PC-9 (cell line): ENCODE measurements around the gene CWC27. TPM values are rescaled to one million over a fixed set of nuclear protein-coding genes. Genes with fewer than 3 reads are reported as not detected.
A peak's percentile ranks its signal among the peaks of the same experiment; 100 is the strongest.

Experiments used
- BruUV-seq: library from RNA; stranded (reverse); fragments of 400-500 nt; replicated peaks from 2 replicates; lab custom pipeline; 2021; lab: Mats Ljungman, UMichigan
- CTCF ChIA-PET: fragments of 300-600 bp; sonication (Branson Sonifier 250); formaldehyde crosslinking; loops from one replicate; lab custom pipeline; 2022; ENCODE audit warnings: antibody characterized with exemption; lab: Charles Lee
- POLR2A ChIA-PET: fragments of 300-600 bp; sonication (Branson Sonifier 250); formaldehyde crosslinking; loops from one replicate; lab custom pipeline; 2022; ENCODE audit warnings: antibody characterized with exemption; ENCODE audit not compliant: unreplicated experiment; lab: Charles Lee
- DNase-seq, 2 experiments: peaks; one replicate each; pipeline versions ENCODE4 v3.0.0 to v3.0.0-alpha.2; 2015 to 2022; ENCODE audit warnings: mixed read lengths in 1 of 2
- H2AFZ ChIP-seq: fragments of 200-600 bp; sonication (generic); 2 replicates; pipeline ENCODE4 v1.8.1; 2017; ENCODE audit warnings: antibody characterized with exemption
- H3F3A ChIP-seq: fragments of 200-600 bp; sonication (generic); 2 replicates; pipeline ENCODE4 v1.8.1; 2017; ENCODE audit warnings: antibody characterized with exemption, mild to moderate bottlenecking, low read depth; ENCODE audit not compliant: insufficient read depth
- H3K27ac ChIP-seq: fragments of 200-600 bp; sonication (generic); 2 replicates; pipeline ENCODE4 v1.6.1; 2016; ENCODE audit warnings: mixed run types
- H3K27me3 ChIP-seq: fragments of 200-600 bp; sonication (generic); 2 replicates; pipeline ENCODE4 v1.6.1; 2016; ENCODE audit warnings: low read depth, mixed run types; ENCODE audit not compliant: insufficient read depth
- H3K36me3 ChIP-seq: fragments of 200-600 bp; sonication (generic); 2 replicates; pipeline ENCODE4 v1.6.1; 2016; ENCODE audit warnings: low read depth, mixed run types
- H3K4me1 ChIP-seq: fragments of 200-600 bp; sonication (generic); replicated peaks from 2 replicates; pipeline ENCODE4 v1.6.1; 2016; ENCODE audit warnings: mixed run types; ENCODE audit not compliant: insufficient read depth
- H3K4me2 ChIP-seq: fragments of 200-600 bp; sonication (generic); 2 replicates; pipeline ENCODE4 v1.6.1; 2017; ENCODE audit warnings: mixed run types
- H3K4me3 ChIP-seq: fragments of 200-600 bp; sonication (generic); 2 replicates; pipeline ENCODE4 v1.6.1; 2016; ENCODE audit warnings: mixed run types
- H3K79me2 ChIP-seq: fragments of 200-600 bp; sonication (generic); 2 replicates; pipeline ENCODE4 v1.6.1; 2017; ENCODE audit warnings: low read depth, mixed run types
- H3K9me2 ChIP-seq: fragments of 200-600 bp; sonication (generic); 2 replicates; pipeline ENCODE4 v1.8.1; 2017; ENCODE audit warnings: mild to moderate bottlenecking; ENCODE audit not compliant: insufficient read depth
- H3K9me3 ChIP-seq: fragments of 200-600 bp; sonication (generic); 2 replicates; pipeline ENCODE4 v1.8.1; 2016; ENCODE audit warnings: low read depth; ENCODE audit not compliant: insufficient read depth
- H4K20me1 ChIP-seq: fragments of 200-600 bp; sonication (generic); 2 replicates; pipeline ENCODE4 v1.8.1; 2017; ENCODE audit not compliant: insufficient read depth
- CTCF ChIP-seq: fragments of 200-600 bp; sonication (generic); conservative IDR thresholded peaks from 2 replicates; pipeline ENCODE4 v1.6.1; 2017; ENCODE audit warnings: mixed run types, antibody characterized with exemption, mild to moderate bottlenecking, moderate library complexity
- EZH2 ChIP-seq: fragments of 200-600 bp; sonication (generic); IDR thresholded peaks from 2 replicates; pipeline ENCODE4 v1.8.0; 2017; ENCODE audit warnings: antibody characterized with exemption, low read depth
- intact Hi-C: fragments of 100-400 bp; cut with micrococcal nuclease; formaldehyde crosslinking; loops from one replicate; pipeline ENCODE4 v1.10.0; 2022; ENCODE audit not compliant: unreplicated experiment
- total RNA-seq: library from RNA; stranded (reverse); gene quantifications from 2 replicates; pipeline ENCODE4 v1.2.3, GENCODE V29; 2021

Gene CWC27
- total RNA-seq, 1 experiment from 2014 or later, result 24.1 TPM

GRCh38 chr5:64784451-64785025, 15.8 kb downstream of the CWC27 start:
- intact Hi-C loops, result loop anchor here (1.0 to 5.0 kb wide), 5 partner anchors 149 to 712 kb away; no protein-coding TSS in a partner anchor
- no peak overlapping the region for H3K4me2 ChIP-seq
- DNase-seq, result peak; percentile 46 to 49

GRCh38 chr5:64786372-64786771, 17.6 kb downstream of the CWC27 start:
- DNase-seq, result no peak
- TF ChIP-seq CTCF, result no peak
- no peak for TF ChIP-seq EZH2
- H3K4me3 ChIP-seq, result no peak overlapping the region
- H3K79me2 ChIP-seq, result 0 out of 2 replicates have a peak, but pooled peaks cover 3% of the 10 kb centered on the region
- no peaks in the 10 kb centered on the region for H3F3A ChIP-seq
- no TSS peak for BruUV-seq
- H3K36me3 ChIP-seq, result peaks cover 13% of the 10 kb centered on the region
- no peaks in the 10 kb centered on the region for H3K4me1 ChIP-seq
- ChIA-PET CTCF (no interaction called here), POLR2A (no interaction called here)
- no peaks in the 10 kb centered on the region for H3K9me3 ChIP-seq
- no peaks in the 10 kb centered on the region for H3K27me3 ChIP-seq
- H3K9me2 ChIP-seq, result no peaks in the 10 kb centered on the region
- H2AFZ ChIP-seq, result no peak overlapping the region
- no peak overlapping the region for H3K4me2 ChIP-seq
- intact Hi-C loops, result no loop called here
- H3K27ac ChIP-seq, result no peak overlapping the region
- peaks cover 4% of the 10 kb centered on the region; the same call in 1 of the 2 replicates for H4K20me1 ChIP-seq

More at GRCh38 chr5:64784451-64785025, 15.8 kb downstream of the CWC27 start:
- Histone ChIP-seq H3K79me2 (0 out of 2 replicates have a peak, but pooled peaks cover 3% of the 10 kb centered on the region), H3F3A (no peaks in the 10 kb centered on the region), H2AFZ (no peak overlapping the region), H3K9me2 (no peaks in the 10 kb centered on the region), H3K36me3 (peaks cover 13% of the 10 kb centered on the region), H3K9me3 (no peaks in the 10 kb centered on the region), H3K4me1 (no peaks in the 10 kb centered on the region), H3K27ac (no peak overlapping the region), H3K27me3 (no peaks in the 10 kb centered on the region), H3K4me3 (no peak overlapping the region), H4K20me1 (peaks cover 4% of the 10 kb centered on the region; the same call in 1 of the 2 replicates)
- BruUV-seq, result no TSS peak
- ChIA-PET POLR2A (no interaction called here), CTCF (no interaction called here)
- TF ChIP-seq CTCF (peak; percentile 94), EZH2 (no peak)

GRCh38 chr5:64788156-64788555, 19.4 kb downstream of the CWC27 start:
- intact Hi-C loops, result no loop called here
- Histone ChIP-seq H2AFZ (no peak overlapping the region), H3F3A (no peaks in the 10 kb centered on the region), H4K20me1 (peaks cover 4% of the 10 kb centered on the region; the same call in 1 of the 2 replicates), H3K4me3 (no peak overlapping the region), H3K9me2 (no peaks in the 10 kb centered on the region), H3K4me1 (no peaks in the 10 kb centered on the region), H3K27me3 (no peaks in the 10 kb centered on the region), H3K36me3 (peaks cover 13% of the 10 kb centered on the region), H3K9me3 (no peaks in the 10 kb centered on the region), H3K79me2 (0 out of 2 replicates have a peak, but pooled peaks cover 3% of the 10 kb centered on the region), H3K27ac (no peak overlapping the region), H3K4me2 (no peak overlapping the region)
- BruUV-seq, result no TSS peak
- TF ChIP-seq CTCF, result no peak
- TF ChIP-seq EZH2, result no peak
- DNase-seq, result no peak
- CTCF ChIA-PET, result no interaction called here
- POLR2A ChIA-PET, result no interaction called here
